Suprapubic skin (tissue), 4 donors: Measurements from ENCODE around the gene IRF4. TPM values are rescaled to one million over a fixed set of nuclear protein-coding genes. Genes with fewer than 3 reads are reported as not detected.
A peak's percentile ranks its signal among the peaks of the same experiment; 100 is the strongest.

Source experiments
- DNase-seq, 2 donors: peaks; one replicate each; pipeline ENCODE4 v3.0.0-alpha.2; 2019; ENCODE audit warnings: low spot score in 2 of 2
- H3K27ac ChIP-seq: fragments of 200-600 bp; sonication (generic); one replicate; pipeline ENCODE4 v1.5.1; 2019
- H3K27me3 ChIP-seq: fragments of 200-600 bp; sonication (generic); one replicate; pipeline ENCODE4 v1.5.1; 2019
- H3K36me3 ChIP-seq: fragments of 200-600 bp; sonication (generic); one replicate; pipeline ENCODE4 v1.5.1; 2019
- H3K4me1 ChIP-seq: fragments of 200-600 bp; sonication (generic); one replicate; pipeline ENCODE4 v1.5.1; 2019
- H3K4me3 ChIP-seq: fragments of 200-600 bp; sonication (generic); one replicate; pipeline ENCODE4 v1.5.1; 2019; ENCODE audit warnings: mild to moderate bottlenecking
- H3K9me3 ChIP-seq: fragments of 200-600 bp; sonication (generic); one replicate; pipeline ENCODE4 v1.5.1; 2019
- CTCF ChIP-seq, 2 donors: fragments of 200-600 bp in 1 of 2; fragments of 450-650 bp in 1 of 2; sonication (generic) in 1 of 2; IDR thresholded peaks; one replicate each; pipeline ENCODE4 v1.5.1; 2016 to 2019; ENCODE audit warnings: antibody characterized with exemption in 2 of 2, mild to moderate bottlenecking in 1 of 2, moderate library complexity in 1 of 2
- EP300 ChIP-seq: sonication (generic); formaldehyde crosslinking; IDR thresholded peaks from one replicate; pipeline ENCODE4 v1.6.1; 2017; ENCODE audit warnings: antibody characterized with exemption
- POLR2A ChIP-seq, 2 donors: fragments of 450-650 bp; IDR thresholded peaks; one replicate each; pipeline ENCODE4 v1.6.1; 2017; ENCODE audit warnings: antibody characterized with exemption in 2 of 2, mild to moderate bottlenecking in 2 of 2, moderate library complexity in 2 of 2
- POLR2AphosphoS5 ChIP-seq, 3 donors: sonication (generic); formaldehyde crosslinking; IDR thresholded peaks; one replicate each; pipeline ENCODE4 v1.6.1; 2017; ENCODE audit warnings: antibody characterized with exemption in 3 of 3
- WGBS: methylation state at CpG from one replicate; pipeline ENCODE4 v1.1.5; 2018; 5-methylcytosine and 5-hydroxymethylcytosine counted together
- total RNA-seq, 4 donors: library from RNA; depleted of rRNA; stranded (reverse); fragments of >200 nt; gene quantifications; one replicate each; pipeline ENCODE4 v1.1.0, GENCODE V29; 2016

Gene IRF4
- total RNA-seq, 4 donors from 2014 or later, result 17.3 to 22.8 (median 20.4) TPM

GRCh38 chr6:393391-394221 lies 2.1 kb downstream of the IRF4 start:
- TF ChIP-seq POLR2AphosphoS5 (IDR thresholded peaks at IDR 0.05) (no peak), EP300 (no peak), CTCF (IDR thresholded peaks at IDR 0.05) (no peak), POLR2A (IDR thresholded peaks at IDR 0.05) (no peak)

GRCh38 chr6:394641-395289 lies 3.2 kb downstream of the IRF4 start:
- no peak overlapping the region for H3K27ac ChIP-seq
- H3K27me3 ChIP-seq, result peaks cover 83% of the 10 kb centered on the region
- DNase-seq, result peak in 1 of 2 donors; percentile 49
- no peaks in the 10 kb centered on the region for H3K36me3 ChIP-seq
- peaks cover 33% of the 10 kb centered on the region for H3K4me1 ChIP-seq
- H3K9me3 ChIP-seq, result no peaks in the 10 kb centered on the region
- no peak overlapping the region for H3K4me3 ChIP-seq
- TF ChIP-seq CTCF (IDR thresholded peaks at IDR 0.05) (no peak), POLR2AphosphoS5 (IDR thresholded peaks at IDR 0.05) (no peak), POLR2A (IDR thresholded peaks at IDR 0.05) (no peak), EP300 (no peak)
- WGBS, result 88% methylated on average over 13 of the region's 13 CpGs

More at GRCh38 chr6:393391-394221, 2.1 kb downstream of the IRF4 start:
- Histone ChIP-seq H3K4me1 (peaks cover 33% of the 10 kb centered on the region), H3K36me3 (no peaks in the 10 kb centered on the region), H3K9me3 (no peaks in the 10 kb centered on the region), H3K4me3 (peak overlapping the region; percentile 56), H3K27ac (no peak overlapping the region), H3K27me3 (peaks cover 91% of the 10 kb centered on the region)
- WGBS, result 4% methylated on average over 34 of the region's 68 CpGs
- DNase-seq, result peak in 1 of 2 donors; percentile 48

- Histone ChIP-seq H3K36me3 (no peaks in the 10 kb centered on the region), H3K27me3 (peaks cover 76% of the 10 kb centered on the region), H3K4me3 (no peak overlapping the region), H3K27ac (no peak overlapping the region), H3K4me1 (peaks cover 33% of the 10 kb centered on the region), H3K9me3 (no peaks in the 10 kb centered on the region)
- DNase-seq, result no peak
- TF ChIP-seq CTCF (IDR thresholded peaks at IDR 0.05), result no peak
- no peak for TF ChIP-seq POLR2A (IDR thresholded peaks at IDR 0.05)
- no peak for TF ChIP-seq EP300
- no peak for TF ChIP-seq POLR2AphosphoS5 (IDR thresholded peaks at IDR 0.05)
- 73% methylated on average over 10 of the region's 10 CpGs for WGBS
Observed at GRCh38 chr6:395432-396125, 4.0 kb downstream of the IRF4 start.

- 57% methylated on average over 6 of the region's 6 CpGs for WGBS
- peaks cover 71% of the 10 kb centered on the region for H3K27me3 ChIP-seq
- H3K9me3 ChIP-seq, result no peaks in the 10 kb centered on the region
- peaks cover 29% of the 10 kb centered on the region for H3K4me1 ChIP-seq
- no peak overlapping the region for H3K27ac ChIP-seq
- TF ChIP-seq EP300 (no peak), CTCF (IDR thresholded peaks at IDR 0.05) (no peak), POLR2A (IDR thresholded peaks at IDR 0.05) (no peak), POLR2AphosphoS5 (IDR thresholded peaks at IDR 0.05) (no peak)
- no peaks in the 10 kb centered on the region for H3K36me3 ChIP-seq
- DNase-seq, result no peak
- no peak overlapping the region for H3K4me3 ChIP-seq
Observed at GRCh38 chr6:396126-396520, 4.6 kb downstream of the IRF4 start.

GRCh38 chr6:397056-397455 lies 5.5 kb downstream of the IRF4 start:
- no peak for DNase-seq
- Histone ChIP-seq H3K36me3 (no peaks in the 10 kb centered on the region), H3K27me3 (peaks cover 61% of the 10 kb centered on the region), H3K4me1 (peaks cover 20% of the 10 kb centered on the region), H3K9me3 (no peaks in the 10 kb centered on the region), H3K4me3 (no peak overlapping the region), H3K27ac (no peak overlapping the region)
- 91% methylated on average over 13 of the region's 13 CpGs for WGBS
- TF ChIP-seq EP300, result no peak
- TF ChIP-seq POLR2A (IDR thresholded peaks at IDR 0.05), result no peak
- TF ChIP-seq CTCF (IDR thresholded peaks at IDR 0.05), result no peak
- no peak for TF ChIP-seq POLR2AphosphoS5 (IDR thresholded peaks at IDR 0.05)
